Motor neuron (in vitro differentiated cells): Measurements from ENCODE around the gene GPR82. TPM values are rescaled to one million over a fixed set of nuclear protein-coding genes. Genes with fewer than 3 reads are reported as not detected.

Source experiments
- ATAC-seq, 8 experiments: fragments of 200-7000 bp; cut with Tn5 transposase; replicated peaks in 6 of 8; 2 replicates each; pipeline ENCODE4 v1.8.0; 2021; ENCODE audit warnings: mild to moderate bottlenecking in 8 of 8, moderate library complexity in 8 of 8
- H3K27ac ChIP-seq, 2 donors: fragments of 250-450 bp; sonication (Bioruptor Pico); 2 replicates each; pipeline ENCODE4 v1.9.0; 2021; ENCODE audit warnings: antibody characterized with exemption in 2 of 2, mild to moderate bottlenecking in 2 of 2, moderate library complexity in 1 of 2
- H3K4me1 ChIP-seq, 2 donors: fragments of 250-450 bp; sonication (Bioruptor Pico); replicated peaks in 1 of 2; 2 replicates each; pipeline ENCODE4 v1.6.1; 2021; ENCODE audit warnings: antibody characterized with exemption in 2 of 2, mild to moderate bottlenecking in 2 of 2, moderate library complexity in 1 of 2
- H3K4me3 ChIP-seq, 5 donors: fragments of 250-450 bp; sonication (Bioruptor Pico); 2 replicates each; pipeline ENCODE4 v1.9.0; 2021; ENCODE audit warnings: antibody characterized with exemption in 5 of 5, mild to moderate bottlenecking in 5 of 5, moderate library complexity in 4 of 5
- WGBS, 10 experiments: fragments of 450-650 bp; shearing (Covaris generic); methylation state at CpG; one replicate each; pipeline ENCODE4 v1.0.0; 2022; 5-methylcytosine and 5-hydroxymethylcytosine counted together
- in situ Hi-C, 9 experiments: fragments of 400-800 bp; cut with MboI; loops; one replicate each; pipeline ENCODE4 v1.15.0; 2021; ENCODE audit warnings: low sequenced_read_pairs in 9 of 9, low pct_unique_long_range_greater_than_20kb in 2 of 9; ENCODE audit not compliant: unreplicated experiment in 9 of 9
- total RNA-seq, 8 experiments: library from RNA; unstranded; fragments of 300-600 nt; gene quantifications; 2 replicates each; pipeline versions ENCODE4 v1.2.3 to v1.2.4, GENCODE V29; 2022

GPR82 gene
- total RNA-seq, 8 experiments from 2014 or later, result 0.33 to 3.3 (median 0.82) TPM

DNA sequence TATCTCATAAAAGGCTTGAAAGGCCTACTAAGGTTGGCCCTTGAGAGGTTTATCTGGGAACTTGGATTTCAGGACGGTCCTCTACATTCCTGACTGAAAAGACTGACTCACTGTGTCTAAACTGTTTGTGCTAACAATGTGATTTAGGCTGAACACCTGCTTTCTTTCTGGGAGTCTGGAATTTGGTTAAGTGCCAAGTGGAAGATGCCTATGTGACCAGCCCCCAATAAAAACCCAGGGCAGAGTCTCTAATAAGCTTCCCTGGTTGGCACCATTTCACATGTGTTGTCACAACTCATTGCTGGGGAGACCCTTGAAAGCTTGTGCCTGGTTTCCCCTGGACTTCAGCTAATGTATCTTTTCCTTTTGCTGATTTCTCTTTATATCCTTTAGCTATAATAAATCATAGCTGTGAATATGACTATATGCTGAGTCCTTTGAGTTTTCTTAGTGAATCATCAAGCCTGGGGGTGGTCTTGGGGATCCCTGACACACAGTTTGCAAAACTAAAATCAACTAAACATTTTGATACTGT is 55.1 kb downstream of the GPR82 start:
- Histone ChIP-seq H3K27ac (no peak overlapping the region), H3K4me1 (no peaks in the 10 kb centered on the region), H3K4me3 (no peak overlapping the region)
- 60 to 78% (median 78%) methylated on average over 1 of the region's 1 CpG; no CpG with 5 or more reads in 7 of the 10 experiments for WGBS, 10 experiments
- peak in 2 of 8 experiments; percentile 35 to 68 for ATAC-seq
- in situ Hi-C loops, result loop anchor here in 1 of 9 experiments (25.0 kb wide), 1 partner anchor 1783 kb away; no protein-coding TSS in a partner anchor

Other genes with a start within 250 kb of the GPR82 start
- 1 to 10 TPM in 3 of 8 experiments, under 1 TPM in 5; 0.33 to 3.5 (median 0.95) TPM for gene GPR34, start 35.2 kb upstream of the GPR82 start, total RNA-seq
- 10 to 100 TPM; 15.6 to 51.7 (median 41.5) TPM for gene CASK, start 199.4 kb downstream of the GPR82 start, total RNA-seq